A673 (cell line): Measurements from ENCODE around the gene ARHGDIB. TPM values are rescaled to one million over a fixed set of nuclear protein-coding genes. Genes with fewer than 3 reads are reported as not detected.

Source experiments
- BruUV-seq: library from RNA; stranded (reverse); fragments of 400-500 nt; replicated peaks from 2 replicates; lab custom pipeline; 2021; lab: Mats Ljungman, UMichigan
- CTCF ChIA-PET: fragments of 300-600 bp; sonication (Branson Sonifier 250); formaldehyde crosslinking; loops from one replicate; lab custom pipeline; 2022; ENCODE audit warnings: antibody characterized with exemption; lab: Charles Lee
- POLR2A ChIA-PET: fragments of 300-600 bp; sonication (Branson Sonifier 250); formaldehyde crosslinking; loops from one replicate; lab custom pipeline; 2022; ENCODE audit warnings: antibody characterized with exemption; ENCODE audit not compliant: low non-redundant PET; lab: Charles Lee
- DNase-seq: peaks from one replicate; pipeline ENCODE4 v3.0.0-alpha.2; 2015; ENCODE audit warnings: low spot score
- H3K27ac ChIP-seq: fragments of 200-600 bp; sonication (generic); 2 replicates; pipeline ENCODE4 v1.5.1; 2016; ENCODE audit warnings: mixed run types, low read depth, mild to moderate bottlenecking, mixed read lengths, antibody characterized with exemption, low read length; ENCODE audit not compliant: poor library complexity, severe bottlenecking
- H3K27me3 ChIP-seq: fragments of 200-600 bp; sonication (generic); replicated peaks from 2 replicates; pipeline ENCODE4 v1.6.1; 2017; ENCODE audit warnings: mixed run types, low read depth, mild to moderate bottlenecking, mixed read lengths, antibody characterized with exemption, low read length; ENCODE audit not compliant: insufficient read depth, poor library complexity
- H3K36me3 ChIP-seq: fragments of 200-600 bp; sonication (generic); 2 replicates; pipeline ENCODE4 v1.6.1; 2016; ENCODE audit warnings: mixed run types, mild to moderate bottlenecking, mixed read lengths, antibody characterized with exemption, low read length; ENCODE audit not compliant: insufficient read depth, poor library complexity, severe bottlenecking
- H3K4me1 ChIP-seq: fragments of 200-600 bp; sonication (generic); 2 replicates; pipeline ENCODE4 v1.6.1; 2017; ENCODE audit warnings: mixed run types, mild to moderate bottlenecking, mixed read lengths, antibody characterized with exemption, low read length; ENCODE audit not compliant: insufficient read depth, poor library complexity, severe bottlenecking
- H3K4me3 ChIP-seq: fragments of 200-600 bp; sonication (generic); 2 replicates; pipeline ENCODE4 v1.5.1; 2016; ENCODE audit warnings: low read depth, mixed run types, mild to moderate bottlenecking, mixed read lengths, low read length; ENCODE audit not compliant: poor library complexity, severe bottlenecking
- H3K9me3 ChIP-seq: fragments of 200-600 bp; sonication (generic); 2 replicates; pipeline ENCODE4 v1.6.1; 2016; ENCODE audit warnings: mixed run types, low read depth, mild to moderate bottlenecking, mixed read lengths, antibody characterized with exemption, low read length; ENCODE audit not compliant: poor library complexity, severe bottlenecking
- EZH2 ChIP-seq: fragments of 200-600 bp; sonication (generic); IDR thresholded peaks from 2 replicates; pipeline ENCODE4 v1.6.1; 2017; ENCODE audit warnings: borderline replicate concordance, low read depth, mild to moderate bottlenecking, mixed read lengths, antibody characterized with exemption, low read length; ENCODE audit not compliant: poor library complexity, severe bottlenecking
- intact Hi-C: fragments of 100-400 bp; cut with micrococcal nuclease; formaldehyde crosslinking; loops from one replicate; pipeline ENCODE4 v1.10.0; 2022; ENCODE audit not compliant: unreplicated experiment
- total RNA-seq: library from RNA; stranded (reverse); gene quantifications from 2 replicates; pipeline ENCODE4 v1.2.3, GENCODE V29; 2021
- TF ChIP-seq, protein P1 (sequence below): fragments of 300-800, 200-600 bp; sonication (generic); conservative IDR thresholded peaks from 2 replicates; pipeline ENCODE4 v1.5.1; 2017; ENCODE audit warnings: low read depth, mild to moderate bottlenecking, antibody characterized with exemption, low read length, moderate library complexity, mixed read lengths

ARHGDIB gene
- total RNA-seq, 1 experiment from 2014 or later: 122 TPM

DNA sequence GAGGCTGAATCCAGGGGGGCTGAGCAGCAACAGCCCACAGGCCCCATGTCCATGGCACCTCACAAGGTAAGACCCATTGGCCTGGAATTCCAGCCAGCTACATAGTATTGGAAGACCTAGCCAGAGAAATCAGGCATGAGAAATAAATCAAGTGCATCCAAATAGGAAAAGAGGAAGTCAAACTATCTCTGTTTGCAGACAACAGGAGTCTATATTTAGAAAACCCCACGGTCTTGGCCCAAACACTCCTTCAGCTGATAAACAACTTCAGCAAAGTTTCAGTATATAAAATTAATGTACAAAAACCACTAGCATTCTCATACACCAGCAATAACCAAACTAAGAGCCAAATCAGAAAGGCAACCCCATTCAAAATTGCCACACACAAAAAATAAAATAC is 28.4 kb upstream of the ARHGDIB start:
- intact Hi-C loops: loop anchor here (10.0 kb wide), 1 partner anchor 355 kb away; no protein-coding TSS in a partner anchor
- TF ChIP-seq, protein P1, sequence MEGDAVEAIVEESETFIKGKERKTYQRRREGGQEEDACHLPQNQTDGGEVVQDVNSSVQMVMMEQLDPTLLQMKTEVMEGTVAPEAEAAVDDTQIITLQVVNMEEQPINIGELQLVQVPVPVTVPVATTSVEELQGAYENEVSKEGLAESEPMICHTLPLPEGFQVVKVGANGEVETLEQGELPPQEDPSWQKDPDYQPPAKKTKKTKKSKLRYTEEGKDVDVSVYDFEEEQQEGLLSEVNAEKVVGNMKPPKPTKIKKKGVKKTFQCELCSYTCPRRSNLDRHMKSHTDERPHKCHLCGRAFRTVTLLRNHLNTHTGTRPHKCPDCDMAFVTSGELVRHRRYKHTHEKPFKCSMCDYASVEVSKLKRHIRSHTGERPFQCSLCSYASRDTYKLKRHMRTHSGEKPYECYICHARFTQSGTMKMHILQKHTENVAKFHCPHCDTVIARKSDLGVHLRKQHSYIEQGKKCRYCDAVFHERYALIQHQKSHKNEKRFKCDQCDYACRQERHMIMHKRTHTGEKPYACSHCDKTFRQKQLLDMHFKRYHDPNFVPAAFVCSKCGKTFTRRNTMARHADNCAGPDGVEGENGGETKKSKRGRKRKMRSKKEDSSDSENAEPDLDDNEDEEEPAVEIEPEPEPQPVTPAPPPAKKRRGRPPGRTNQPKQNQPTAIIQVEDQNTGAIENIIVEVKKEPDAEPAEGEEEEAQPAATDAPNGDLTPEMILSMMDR: no peak
- no peak for TF ChIP-seq EZH2
- ChIA-PET CTCF (no interaction called here), POLR2A (no interaction called here)
- Histone ChIP-seq H3K4me3 (no peak overlapping the region), H3K27ac (no peak overlapping the region), H3K27me3 (no peaks in the 10 kb centered on the region), H3K36me3 (no peaks in the 10 kb centered on the region), H3K9me3 (no peaks in the 10 kb centered on the region), H3K4me1 (no peaks in the 10 kb centered on the region)
- no peak for DNase-seq
- BruUV-seq: no TSS peak

DNA sequence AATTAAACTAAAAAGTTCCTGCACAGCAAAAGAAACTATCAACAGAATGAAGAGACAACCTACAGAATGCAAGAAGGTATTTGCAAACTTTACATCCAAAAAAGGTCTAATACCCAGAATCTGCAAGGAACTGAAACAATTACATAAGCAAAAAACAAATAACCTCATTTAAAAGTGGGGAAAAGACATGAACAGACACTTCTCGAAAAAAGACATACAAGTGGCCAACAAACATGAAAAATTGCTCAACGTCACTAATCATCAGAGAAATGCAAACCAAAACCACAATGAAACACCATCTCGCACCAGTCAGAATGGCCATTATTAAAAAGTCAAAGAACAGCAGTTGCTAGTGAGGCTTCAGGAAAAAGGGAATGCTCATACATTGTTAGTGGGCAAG is 26.6 kb upstream of the ARHGDIB start:
- no peak overlapping the region for H3K27ac ChIP-seq
- TF ChIP-seq, protein P1: no peak
- no peak for TF ChIP-seq EZH2
- intact Hi-C loops: no loop called here
- ChIA-PET CTCF (no interaction called here), POLR2A (no interaction called here)
- no peaks in the 10 kb centered on the region for H3K27me3 ChIP-seq
- no peaks in the 10 kb centered on the region for H3K4me1 ChIP-seq
- no peaks in the 10 kb centered on the region for H3K36me3 ChIP-seq
- H3K4me3 ChIP-seq: no peak overlapping the region
- no peak for DNase-seq
- no TSS peak for BruUV-seq
- H3K9me3 ChIP-seq: no peaks in the 10 kb centered on the region

DNA sequence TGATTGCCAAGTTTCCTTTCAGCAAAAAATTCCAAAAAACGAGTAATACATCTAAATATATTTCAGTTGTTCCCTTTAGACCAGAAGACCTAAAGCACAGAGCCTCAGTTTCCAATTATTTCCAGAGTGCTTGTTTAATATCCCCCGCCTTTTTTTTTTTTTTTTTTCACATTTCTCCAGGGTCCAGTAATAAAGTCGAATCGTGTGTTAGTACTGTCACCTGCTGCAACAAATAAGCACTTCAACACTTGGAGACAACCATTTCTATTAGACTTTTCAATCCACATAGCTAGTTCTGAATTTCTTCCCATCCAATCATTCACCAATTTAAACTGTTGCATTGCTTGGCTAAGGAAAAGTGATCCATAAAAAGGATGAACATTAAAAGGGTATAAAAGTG is 25.0 kb upstream of the ARHGDIB start:
- ChIA-PET POLR2A (interaction anchor here (0.7 kb wide), 1 partner anchor 122 kb away, joined by 11 read pairs; no protein-coding TSS in a partner anchor), CTCF (no interaction called here)
- Histone ChIP-seq H3K27me3 (no peaks in the 10 kb centered on the region), H3K4me3 (no peak overlapping the region), H3K36me3 (no peaks in the 10 kb centered on the region), H3K9me3 (no peaks in the 10 kb centered on the region), H3K27ac (no peak overlapping the region), H3K4me1 (no peaks in the 10 kb centered on the region)
- TF ChIP-seq EZH2: no peak
- TF ChIP-seq, protein P1: no peak; the same call in 1 of the 2 replicates
- DNase-seq: no peak
- intact Hi-C loops: no loop called here
- BruUV-seq: no TSS peak
